HL-60 (cell line): ENCODE measurements around the gene LRRC8E.

ENCODE experiments used
- CTCF ChIP-seq: IDR thresholded peaks from one replicate; pipeline ENCODE4 v1.5.1; 2011; ENCODE audit warnings: low read length, control low read depth, inconsistent platforms; ENCODE audit not compliant: insufficient read depth
- POLR2AphosphoS5 ChIP-seq: IDR thresholded peaks from 2 replicates; pipeline ENCODE4 v1.6.1; 2012; ENCODE audit warnings: low read depth
- REST ChIP-seq: IDR thresholded peaks from 2 replicates; pipeline ENCODE4 v1.6.1; 2012; ENCODE audit warnings: low read depth; ENCODE audit not compliant: insufficient replicate concordance
- SPI1 ChIP-seq: IDR thresholded peaks from 2 replicates; pipeline ENCODE4 v1.6.1; 2012; ENCODE audit warnings: low read depth, mild to moderate bottlenecking, borderline replicate concordance

- TF ChIP-seq SPI1 (no peak), CTCF (no peak), REST (no peak), POLR2AphosphoS5 (no peak; the same call in 1 of the 2 replicates)
Observed at GRCh38 chr19:7914598-7915045, 26.3 kb downstream of the LRRC8E start, which contains the start of gene TGFBR3L.
